Measurements from ENCODE around the gene UBE4B. TPM values are rescaled to one million over a fixed set of nuclear protein-coding genes. Genes with fewer than 3 reads are reported as not detected.
A peak's percentile ranks its signal among the peaks of the same experiment; 100 is the strongest.

Gene UBE4B
- total and polyA plus RNA-seq, 2 experiments from 2014 or later: 28.4 to 115 TPM

DNA sequence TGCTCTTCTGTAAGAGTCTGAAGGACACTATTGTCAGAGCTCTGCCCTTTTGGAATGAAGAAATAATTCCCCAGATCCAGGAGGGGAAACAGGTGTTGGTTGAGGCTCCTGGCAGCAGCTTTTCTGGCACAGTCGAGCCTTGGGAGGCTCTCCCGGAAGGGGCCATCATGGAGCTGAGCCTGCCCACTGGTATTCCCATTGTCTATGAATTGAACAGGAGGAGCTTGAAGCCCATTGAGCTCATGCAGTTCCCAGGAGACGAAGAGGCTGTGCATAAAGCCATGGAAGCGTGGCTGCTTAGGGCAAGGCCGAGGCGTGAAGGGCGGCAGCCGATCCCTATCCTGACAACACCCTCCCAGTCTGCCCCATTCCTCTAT is 26.6 kb downstream of the UBE4B start:
- no peaks in the 10 kb centered on the region; the same call in 1 of the 2 replicates for H3K36me3 ChIP-seq (ENCODE audit: insufficient read depth)
- Mint-ChIP-seq H3K4me3 (no peak overlapping the region), H3K4me1 (peaks cover 24% of the 10 kb centered on the region), H3K27ac (no peak overlapping the region), H3K9me3 (no peaks in the 10 kb centered on the region), H3K27me3 (ENCODE audit: insufficient read depth, low read depth, poor library complexity) (peaks cover 2% of the 10 kb centered on the region), H3K36me3 (ENCODE audit: low read depth) (no peaks in the 10 kb centered on the region; the same call in 2 of the 3 replicates)
- ATAC-seq: peak; percentile 32; the same call in 2 of the 3 replicates
- H4K20me1 ChIP-seq (replicated peaks; ENCODE audit: insufficient read depth): peaks cover 23% of the 10 kb centered on the region
- TF ChIP-seq, protein P1, sequence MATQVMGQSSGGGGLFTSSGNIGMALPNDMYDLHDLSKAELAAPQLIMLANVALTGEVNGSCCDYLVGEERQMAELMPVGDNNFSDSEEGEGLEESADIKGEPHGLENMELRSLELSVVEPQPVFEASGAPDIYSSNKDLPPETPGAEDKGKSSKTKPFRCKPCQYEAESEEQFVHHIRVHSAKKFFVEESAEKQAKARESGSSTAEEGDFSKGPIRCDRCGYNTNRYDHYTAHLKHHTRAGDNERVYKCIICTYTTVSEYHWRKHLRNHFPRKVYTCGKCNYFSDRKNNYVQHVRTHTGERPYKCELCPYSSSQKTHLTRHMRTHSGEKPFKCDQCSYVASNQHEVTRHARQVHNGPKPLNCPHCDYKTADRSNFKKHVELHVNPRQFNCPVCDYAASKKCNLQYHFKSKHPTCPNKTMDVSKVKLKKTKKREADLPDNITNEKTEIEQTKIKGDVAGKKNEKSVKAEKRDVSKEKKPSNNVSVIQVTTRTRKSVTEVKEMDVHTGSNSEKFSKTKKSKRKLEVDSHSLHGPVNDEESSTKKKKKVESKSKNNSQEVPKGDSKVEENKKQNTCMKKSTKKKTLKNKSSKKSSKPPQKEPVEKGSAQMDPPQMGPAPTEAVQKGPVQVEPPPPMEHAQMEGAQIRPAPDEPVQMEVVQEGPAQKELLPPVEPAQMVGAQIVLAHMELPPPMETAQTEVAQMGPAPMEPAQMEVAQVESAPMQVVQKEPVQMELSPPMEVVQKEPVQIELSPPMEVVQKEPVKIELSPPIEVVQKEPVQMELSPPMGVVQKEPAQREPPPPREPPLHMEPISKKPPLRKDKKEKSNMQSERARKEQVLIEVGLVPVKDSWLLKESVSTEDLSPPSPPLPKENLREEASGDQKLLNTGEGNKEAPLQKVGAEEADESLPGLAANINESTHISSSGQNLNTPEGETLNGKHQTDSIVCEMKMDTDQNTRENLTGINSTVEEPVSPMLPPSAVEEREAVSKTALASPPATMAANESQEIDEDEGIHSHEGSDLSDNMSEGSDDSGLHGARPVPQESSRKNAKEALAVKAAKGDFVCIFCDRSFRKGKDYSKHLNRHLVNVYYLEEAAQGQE (IDR thresholded peaks at IDR 0.05; ENCODE audit: unreplicated experiment): no peak
- H2AFZ ChIP-seq: no peak overlapping the region
- no peaks in the 10 kb centered on the region for H3K27me3 ChIP-seq (ENCODE audit: insufficient read depth)
- H3F3A ChIP-seq (replicated peaks; ENCODE audit: low read depth): 0 out of 2 replicates have a peak, but pooled peaks cover 3% of the 10 kb centered on the region
- H3K27ac ChIP-seq (ENCODE audit: low read depth): 0 out of 2 replicates have a peak overlapping the region, but pooled peaks have one; percentile 32
- H3K4me1 ChIP-seq (ENCODE audit: insufficient read depth): peaks cover 9% of the 10 kb centered on the region; the same call in 1 of the 2 replicates
- no peak for DNase-seq (ENCODE audit: low spot score)
- H3K9me2 ChIP-seq (ENCODE audit: insufficient read depth): no peaks in the 10 kb centered on the region
- H3K4me2 ChIP-seq: no peak overlapping the region
- H3K79me2 ChIP-seq (replicated peaks; ENCODE audit: insufficient read depth): peaks cover 100% of the 10 kb centered on the region
- H3K4me3 ChIP-seq: no peak overlapping the region

DNA sequence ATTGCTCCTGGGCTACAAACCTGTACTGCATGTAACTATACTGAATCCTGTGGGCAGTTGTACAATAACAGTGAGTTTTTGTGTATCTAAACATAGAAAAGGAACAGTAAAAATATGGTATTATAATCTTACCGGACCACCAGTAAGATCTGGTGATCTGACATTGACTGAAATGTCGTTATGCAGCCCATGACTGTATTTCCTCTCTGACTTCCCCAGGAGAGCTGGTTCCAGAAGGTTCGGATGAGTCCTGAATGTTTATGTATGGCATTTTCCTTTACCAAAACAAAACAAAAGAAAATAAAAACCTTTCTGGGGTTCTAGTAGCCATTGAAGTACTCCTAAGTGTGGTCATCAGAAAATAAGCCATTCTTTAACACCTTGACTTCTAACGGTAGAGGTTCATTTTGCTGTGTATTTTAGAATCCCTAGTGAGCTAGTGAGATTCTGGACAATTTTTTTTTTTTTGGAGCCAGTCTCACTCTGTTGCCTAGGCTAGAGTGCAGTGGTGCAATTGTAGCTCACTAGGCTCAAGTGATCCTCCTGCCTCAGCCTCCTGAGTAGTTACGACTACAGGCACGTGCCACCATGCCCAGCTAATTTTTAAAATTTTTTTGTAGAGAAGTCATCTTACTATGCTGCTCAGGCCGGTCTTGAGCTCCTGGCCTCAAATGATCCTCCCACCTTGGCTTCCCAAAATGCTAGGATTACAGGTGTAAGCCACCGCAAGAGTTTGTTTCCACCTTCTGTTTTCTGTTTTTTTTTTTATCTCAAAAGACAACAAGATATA is 27.7 kb downstream of the UBE4B start:
- no peak overlapping the region for H3K4me3 ChIP-seq
- Mint-ChIP-seq H3K27me3 (ENCODE audit: insufficient read depth, low read depth, poor library complexity) (peaks cover 2% of the 10 kb centered on the region), H3K4me1 (peaks cover 29% of the 10 kb centered on the region), H3K36me3 (ENCODE audit: low read depth) (no peaks in the 10 kb centered on the region; the same call in 2 of the 3 replicates), H3K4me3 (no peak overlapping the region), H3K9me3 (no peaks in the 10 kb centered on the region), H3K27ac (no peak overlapping the region)
- H3F3A ChIP-seq (replicated peaks; ENCODE audit: low read depth): 0 out of 2 replicates have a peak, but pooled peaks cover 3% of the 10 kb centered on the region
- H2AFZ ChIP-seq: no peak overlapping the region
- ATAC-seq: no peak
- no peak overlapping the region for H3K4me2 ChIP-seq
- no peaks in the 10 kb centered on the region for H3K9me2 ChIP-seq (ENCODE audit: insufficient read depth)
- peaks cover 98% of the 10 kb centered on the region for H3K79me2 ChIP-seq (replicated peaks; ENCODE audit: insufficient read depth)
- H3K4me1 ChIP-seq (ENCODE audit: insufficient read depth): peaks cover 13% of the 10 kb centered on the region; the same call in 1 of the 2 replicates
- no peak for DNase-seq (ENCODE audit: low spot score)
- H4K20me1 ChIP-seq (replicated peaks; ENCODE audit: insufficient read depth): peaks cover 23% of the 10 kb centered on the region
- H3K27ac ChIP-seq (ENCODE audit: low read depth): no peak overlapping the region
- no peaks in the 10 kb centered on the region; the same call in 1 of the 2 replicates for H3K36me3 ChIP-seq (ENCODE audit: insufficient read depth)
- H3K27me3 ChIP-seq (ENCODE audit: insufficient read depth): no peaks in the 10 kb centered on the region
- TF ChIP-seq NANOG (IDR thresholded peaks at IDR 0.05; ENCODE audit: borderline replicate concordance) (no peak), CREB1 (CRISPR knock-in tag; IDR thresholded peaks at IDR 0.05; ENCODE audit: low read depth) (no peak), EZH2 (IDR thresholded peaks at IDR 0.05; ENCODE audit: low read depth, unreplicated experiment) (no peak), ZNF331 (CRISPR knock-in tag; IDR thresholded peaks at IDR 0.05; ENCODE audit: low read depth) (no peak), EZH2phosphoT487 (IDR thresholded peaks at IDR 0.05; ENCODE audit: unreplicated experiment) (no peak), CTCF (conservative IDR thresholded peaks at IDR 0.05; ENCODE audit: low read depth in 2 of 2) (no peak), POLR2AphosphoS5 (IDR thresholded peaks at IDR 0.05; ENCODE audit: low read depth) (no peak), STAT1 (IDR thresholded peaks at IDR 0.05; ENCODE audit: unreplicated experiment) (no peak)
- TF ChIP-seq, protein P1 (IDR thresholded peaks at IDR 0.05; ENCODE audit: unreplicated experiment): no peak
- TF ChIP-seq, protein P2, sequence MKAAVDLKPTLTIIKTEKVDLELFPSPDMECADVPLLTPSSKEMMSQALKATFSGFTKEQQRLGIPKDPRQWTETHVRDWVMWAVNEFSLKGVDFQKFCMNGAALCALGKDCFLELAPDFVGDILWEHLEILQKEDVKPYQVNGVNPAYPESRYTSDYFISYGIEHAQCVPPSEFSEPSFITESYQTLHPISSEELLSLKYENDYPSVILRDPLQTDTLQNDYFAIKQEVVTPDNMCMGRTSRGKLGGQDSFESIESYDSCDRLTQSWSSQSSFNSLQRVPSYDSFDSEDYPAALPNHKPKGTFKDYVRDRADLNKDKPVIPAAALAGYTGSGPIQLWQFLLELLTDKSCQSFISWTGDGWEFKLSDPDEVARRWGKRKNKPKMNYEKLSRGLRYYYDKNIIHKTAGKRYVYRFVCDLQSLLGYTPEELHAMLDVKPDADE (IDR thresholded peaks at IDR 0.05): no peak

Measured in GM23338 (cell line).